D721Med (cell line): ENCODE data around the gene LDB3.

ENCODE experiments used
- DNase-seq: peaks from one replicate; pipeline ENCODE4 v3.0.0; 2011; ENCODE audit warnings: low spot score; ENCODE audit not compliant: insufficient read length
- FAIRE-seq: peaks from 2 replicates; lab custom pipeline; 2011; peaks lifted over from hg19 to GRCh38; lab: Jason Lieb, UNC
- TF ChIP-seq, protein P1 (sequence below): IDR thresholded peaks from 2 replicates; pipeline ENCODE4 v1.5.1; 2012; ENCODE audit warnings: mild to moderate bottlenecking, control low read depth; ENCODE audit not compliant: insufficient read depth; ENCODE audit errors: missing control alignments

The LDB3 gene

DNA sequence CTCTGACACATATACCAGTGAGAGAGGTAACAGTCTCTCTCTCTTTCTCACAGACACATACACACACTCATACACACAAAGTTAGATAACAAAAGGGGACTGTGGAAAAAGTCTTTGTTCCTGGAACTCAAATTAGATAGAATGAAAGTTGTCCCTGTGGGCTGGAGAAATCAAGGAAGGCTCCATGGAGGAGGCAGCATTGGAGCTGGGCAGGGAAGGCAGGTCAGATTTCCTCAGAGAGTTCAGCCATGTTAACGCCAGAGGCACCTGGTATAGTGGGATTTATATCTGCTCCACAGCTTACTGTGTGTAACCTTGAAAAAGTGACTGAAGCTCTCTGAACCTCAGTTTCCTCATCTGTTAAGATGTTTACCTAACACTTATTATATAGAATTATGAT, 38.7 kb downstream of the LDB3 start:
- DNase-seq (no peak), FAIRE-seq (no peak)
- TF ChIP-seq, protein P1, sequence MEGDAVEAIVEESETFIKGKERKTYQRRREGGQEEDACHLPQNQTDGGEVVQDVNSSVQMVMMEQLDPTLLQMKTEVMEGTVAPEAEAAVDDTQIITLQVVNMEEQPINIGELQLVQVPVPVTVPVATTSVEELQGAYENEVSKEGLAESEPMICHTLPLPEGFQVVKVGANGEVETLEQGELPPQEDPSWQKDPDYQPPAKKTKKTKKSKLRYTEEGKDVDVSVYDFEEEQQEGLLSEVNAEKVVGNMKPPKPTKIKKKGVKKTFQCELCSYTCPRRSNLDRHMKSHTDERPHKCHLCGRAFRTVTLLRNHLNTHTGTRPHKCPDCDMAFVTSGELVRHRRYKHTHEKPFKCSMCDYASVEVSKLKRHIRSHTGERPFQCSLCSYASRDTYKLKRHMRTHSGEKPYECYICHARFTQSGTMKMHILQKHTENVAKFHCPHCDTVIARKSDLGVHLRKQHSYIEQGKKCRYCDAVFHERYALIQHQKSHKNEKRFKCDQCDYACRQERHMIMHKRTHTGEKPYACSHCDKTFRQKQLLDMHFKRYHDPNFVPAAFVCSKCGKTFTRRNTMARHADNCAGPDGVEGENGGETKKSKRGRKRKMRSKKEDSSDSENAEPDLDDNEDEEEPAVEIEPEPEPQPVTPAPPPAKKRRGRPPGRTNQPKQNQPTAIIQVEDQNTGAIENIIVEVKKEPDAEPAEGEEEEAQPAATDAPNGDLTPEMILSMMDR: no peak

DNA sequence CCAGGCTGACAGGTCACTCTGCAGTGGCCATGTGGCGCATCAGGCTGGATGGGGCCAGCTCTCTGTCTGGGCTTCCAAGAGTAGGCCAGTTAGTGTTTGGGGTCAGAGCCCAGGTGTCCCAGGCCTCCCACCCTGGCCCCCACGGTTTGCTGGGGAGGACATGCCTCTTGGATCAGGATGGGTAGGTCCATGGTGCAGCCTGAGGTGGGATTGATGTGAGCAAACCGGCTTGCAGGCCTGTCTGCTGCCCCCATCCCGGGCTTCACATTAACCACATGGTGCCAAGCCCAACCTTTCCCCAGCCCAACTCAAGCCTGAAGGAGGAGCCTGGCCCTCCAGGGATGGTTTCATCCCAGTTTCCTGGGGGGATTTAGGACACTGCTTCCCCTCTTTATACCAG, 39.2 kb downstream of the LDB3 start:
- peak; percentile 6 for DNase-seq
- TF ChIP-seq, protein P1: no peak
- no peak for FAIRE-seq

DNA sequence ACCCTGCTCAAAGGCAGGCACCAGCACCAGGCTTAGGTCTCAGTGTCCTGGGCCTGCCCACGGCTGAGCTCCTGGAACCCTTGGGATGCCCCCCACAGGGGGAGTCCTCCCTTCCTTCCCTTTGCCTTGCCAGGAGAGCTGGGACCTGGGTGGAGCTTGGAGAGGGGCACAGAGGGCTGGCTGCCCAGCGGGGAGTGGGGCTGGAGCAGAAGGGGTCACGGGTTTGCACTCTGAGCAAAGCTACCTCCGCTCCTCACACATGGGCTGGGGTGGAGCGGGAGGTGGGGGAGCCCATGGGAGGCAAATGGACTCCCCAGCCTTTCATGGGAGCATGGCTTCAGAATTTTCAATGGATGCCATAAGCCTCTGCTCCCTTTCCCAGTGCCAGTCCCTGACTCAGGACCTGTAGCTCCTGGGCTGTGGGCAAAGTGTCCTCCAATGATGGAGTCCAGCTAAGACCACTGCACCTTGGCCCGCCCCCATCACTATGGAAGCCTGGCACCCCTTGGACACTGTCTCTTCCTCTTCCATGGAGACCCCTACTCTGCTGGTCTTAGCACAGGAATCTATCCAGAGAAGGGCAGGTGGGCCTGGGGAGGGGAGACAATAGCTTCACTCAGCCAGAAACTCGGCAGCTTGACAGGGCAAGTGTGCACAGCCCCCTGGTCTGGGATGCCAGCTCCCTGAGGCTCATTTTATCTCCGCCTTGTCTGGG, 39.9 kb downstream of the LDB3 start:
- FAIRE-seq (no peak), DNase-seq (peak; percentile 2)
- TF ChIP-seq, protein P1: no peak

DNA sequence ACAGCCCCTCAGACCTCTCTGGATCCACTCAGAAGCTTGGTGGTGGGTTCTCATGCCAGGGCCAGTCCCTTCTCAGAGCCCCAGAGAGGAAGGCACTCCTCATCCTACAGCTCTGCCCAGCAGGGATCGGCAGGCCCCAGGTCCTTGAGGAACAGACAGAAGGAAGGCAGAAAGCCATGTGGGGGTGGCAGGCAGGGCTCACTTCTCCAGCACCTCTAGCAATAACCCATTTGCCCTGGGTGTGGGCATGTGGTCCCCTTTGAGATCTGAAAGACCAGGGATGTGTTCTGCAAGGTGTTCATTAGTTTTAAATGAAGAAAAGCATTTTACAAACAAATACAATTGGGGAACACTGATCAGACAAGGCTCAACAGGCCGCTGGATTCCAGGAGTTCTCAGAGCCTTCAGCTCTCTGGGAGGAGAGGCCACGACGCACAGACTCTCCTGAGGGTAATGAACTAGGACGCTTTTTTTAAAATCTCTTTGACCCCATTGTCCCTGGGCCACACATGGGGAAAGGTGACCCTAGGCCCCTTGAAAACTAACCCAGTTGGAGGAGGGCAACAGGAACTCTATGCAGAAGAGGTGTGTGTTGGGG, 40.6 kb downstream of the LDB3 start:
- TF ChIP-seq, protein P1: no peak
- no peak for FAIRE-seq

DNA sequence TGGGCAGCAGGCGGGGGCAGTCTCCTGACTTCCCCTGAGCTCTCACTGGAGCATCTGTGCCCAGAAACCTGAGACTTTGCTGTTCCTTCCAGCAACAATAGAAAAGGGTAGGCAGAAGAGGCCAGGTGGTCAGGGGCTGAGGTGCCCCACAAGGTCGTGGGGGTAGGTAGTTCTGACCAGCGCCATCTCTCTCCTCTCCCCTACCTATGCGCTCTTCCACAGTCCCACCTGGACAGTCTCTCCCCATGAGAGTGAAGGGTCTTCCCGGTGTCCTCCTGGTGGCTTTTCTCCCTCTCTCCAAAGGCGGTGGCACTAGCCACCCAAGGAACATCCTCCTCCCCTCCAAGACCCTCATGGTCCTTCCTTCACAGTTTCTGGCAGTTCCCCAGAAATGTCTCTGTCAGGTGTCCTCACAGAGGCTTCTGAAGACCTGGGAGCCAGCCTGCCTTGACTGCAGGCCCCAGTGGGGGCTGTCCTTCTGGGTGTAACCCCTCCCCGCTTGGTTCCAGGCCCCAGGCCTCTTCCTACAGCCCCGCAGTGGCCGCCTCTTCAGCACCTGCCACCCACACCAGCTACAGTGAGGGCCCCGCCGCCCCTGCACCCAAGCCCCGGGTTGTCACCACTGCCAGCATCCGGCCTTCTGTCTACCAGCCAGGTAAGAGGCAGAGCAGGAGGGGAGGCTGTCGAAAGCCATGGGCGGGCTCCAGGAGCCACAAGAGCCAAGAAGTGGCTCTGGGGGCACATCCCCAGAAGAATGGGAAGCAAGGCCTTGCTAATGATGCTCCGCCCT, 41.3 kb downstream of the LDB3 start:
- DNase-seq: no peak
- TF ChIP-seq, protein P1: no peak
- FAIRE-seq: no peak

More for the DNA sequence above, 40.6 kb downstream of the LDB3 start:
- no peak for DNase-seq

DNA sequence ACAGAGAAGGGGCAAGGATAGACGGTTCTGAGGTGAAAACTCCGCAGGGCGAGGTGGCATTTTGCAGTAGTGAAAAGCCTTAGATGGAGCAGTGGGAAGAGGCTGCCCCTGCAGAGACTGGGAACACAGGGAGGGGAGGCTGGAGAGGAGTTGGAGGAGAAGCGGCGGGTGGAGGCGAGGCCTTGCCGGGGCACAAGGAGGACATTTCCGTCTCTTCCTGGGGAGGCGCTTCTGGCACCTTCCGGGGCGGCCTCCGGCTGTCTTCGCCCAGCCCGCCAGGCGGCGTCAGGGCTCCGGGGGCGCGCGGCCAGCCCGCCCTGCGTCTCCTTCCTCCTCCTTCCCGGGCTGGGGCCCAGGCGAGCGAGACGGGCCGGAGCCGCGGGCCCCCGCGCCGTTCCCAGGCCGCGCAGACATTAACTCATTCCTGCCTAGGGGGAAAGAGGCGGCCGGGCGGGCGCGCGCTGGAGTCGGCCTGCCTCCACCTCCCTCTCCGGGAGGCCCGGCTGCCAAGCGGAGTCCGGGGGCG, 42.7 kb downstream of the LDB3 start:
- DNase-seq (peak; percentile 89), FAIRE-seq (no peak)
- TF ChIP-seq, protein P1: peak; percentile 69
